ENCODE measurements around the gene PPARA. TPM values are rescaled to one million over a fixed set of nuclear protein-coding genes. Genes with fewer than 3 reads are reported as not detected.

The PPARA gene
- total and polyA plus RNA-seq, 2 donors (not counting 3 experiments of a cell fraction or from before 2014, with no cell fraction given) = 3.1 to 10.7 TPM

DNA sequence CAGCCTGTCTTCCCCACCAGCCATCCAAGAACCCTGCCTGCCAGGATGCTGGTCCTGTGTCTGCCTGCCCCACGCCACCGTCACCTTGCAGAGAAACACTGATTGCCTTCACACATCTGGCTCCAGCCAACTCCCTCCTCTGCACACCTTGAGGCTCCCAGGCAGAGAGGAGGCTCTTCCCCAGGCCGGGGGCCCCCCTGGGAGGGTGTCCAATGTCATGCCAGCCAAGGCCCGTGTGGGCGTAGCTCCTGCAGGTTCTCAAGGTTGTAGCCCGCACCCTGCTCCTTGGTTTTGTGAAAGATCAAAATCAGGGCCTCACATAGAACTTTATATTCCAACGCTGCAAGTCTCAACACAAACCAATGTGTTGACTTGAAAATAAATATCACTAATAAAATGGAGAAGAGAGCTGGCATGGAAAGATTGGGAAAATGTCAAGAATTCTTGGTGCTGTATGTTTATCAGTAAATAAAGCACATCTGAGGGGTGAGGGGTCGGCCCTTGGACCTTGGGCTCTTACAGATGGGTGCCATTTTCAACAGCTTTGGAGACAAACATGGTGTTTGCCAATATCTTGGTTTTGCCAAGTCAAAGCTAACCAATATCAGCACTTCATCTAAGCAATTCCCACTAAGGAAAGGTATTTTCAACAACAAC, 6.7 kb upstream of the PPARA start:
- Histone ChIP-seq H3K9me1 (replicated peaks; ENCODE audit: control insufficient read depth, extremely low read depth, insufficient read depth, low read length) (no peaks in the 10 kb centered on the region), H3K9me3 (replicated peaks; ENCODE audit: control insufficient read depth, insufficient read depth, low read length) (no peaks in the 10 kb centered on the region), H2AFZ (ENCODE audit: low read depth, low read length) (no peak overlapping the region), H3K4me1 (ENCODE audit: control insufficient read depth, extremely low read depth, insufficient read depth, low read length) (no peaks in the 10 kb centered on the region), H3K9ac (replicated peaks; ENCODE audit: extremely low read depth, insufficient read depth, low read length) (no peak overlapping the region), H3K79me2 (ENCODE audit: control insufficient read depth, insufficient read depth, low read length) (no peaks in the 10 kb centered on the region), H3K4me3 (replicated peaks in 1 of 3; ENCODE audit: insufficient read depth in 1 of 3, low read depth in 1 of 3, low read length in 3 of 3) (no peak overlapping the region), H3K4me2 (ENCODE audit: insufficient read depth, low read length) (no peak overlapping the region), H3K27ac (ENCODE audit: insufficient read depth, low read depth, low read length) (no peak overlapping the region), H4K20me1 (replicated peaks; ENCODE audit: control insufficient read depth, extremely low read depth, insufficient read depth, low read length) (no peaks in the 10 kb centered on the region), H3K36me3 (ENCODE audit: control insufficient read depth in 2 of 2, extremely low read depth in 1 of 2, insufficient read depth in 2 of 2, low read length in 2 of 2) (no peaks in the 10 kb centered on the region), H3K27me3 (ENCODE audit: control insufficient read depth in 2 of 2, insufficient read depth in 2 of 2, low read length in 2 of 2) (peaks cover 7 to 18% of the 10 kb centered on the region in 2 experiments)
- BruUV-seq (replicated peaks) = no TSS peak
- CTCF ChIA-PET = no interaction called here
- dilution Hi-C loops (cut with MboI; ENCODE audit: extremely low pct_ligation_motif_present, low sequenced_read_pairs) = no loop called here
- FAIRE-seq (no peak), DNase-seq (ENCODE audit: low read depth, low spot score) (no peak)
- TF ChIP-seq FOS (IDR thresholded peaks at IDR 0.05; ENCODE audit: borderline replicate concordance, insufficient read depth, low read length) (no peak), EZH2 (IDR thresholded peaks at IDR 0.05; ENCODE audit: borderline replicate concordance, low read depth, low read length, severe bottlenecking) (no peak), GATA2 (IDR thresholded peaks at IDR 0.05; ENCODE audit: insufficient read depth, insufficient read length, low read depth, low read length) (no peak), JUN (IDR thresholded peaks at IDR 0.05; ENCODE audit: borderline replicate concordance, insufficient read depth, insufficient read length, low read depth) (no peak), MYC (IDR thresholded peaks at IDR 0.05; ENCODE audit: low read depth, low read length) (no peak), POLR2A (IDR thresholded peaks at IDR 0.05; ENCODE audit: low read depth, low read length) (no peak), POLR2AphosphoS5 (IDR thresholded peaks at IDR 0.05; ENCODE audit: insufficient read depth, low read depth, low read length) (no peak)
- TF ChIP-seq, protein P1, sequence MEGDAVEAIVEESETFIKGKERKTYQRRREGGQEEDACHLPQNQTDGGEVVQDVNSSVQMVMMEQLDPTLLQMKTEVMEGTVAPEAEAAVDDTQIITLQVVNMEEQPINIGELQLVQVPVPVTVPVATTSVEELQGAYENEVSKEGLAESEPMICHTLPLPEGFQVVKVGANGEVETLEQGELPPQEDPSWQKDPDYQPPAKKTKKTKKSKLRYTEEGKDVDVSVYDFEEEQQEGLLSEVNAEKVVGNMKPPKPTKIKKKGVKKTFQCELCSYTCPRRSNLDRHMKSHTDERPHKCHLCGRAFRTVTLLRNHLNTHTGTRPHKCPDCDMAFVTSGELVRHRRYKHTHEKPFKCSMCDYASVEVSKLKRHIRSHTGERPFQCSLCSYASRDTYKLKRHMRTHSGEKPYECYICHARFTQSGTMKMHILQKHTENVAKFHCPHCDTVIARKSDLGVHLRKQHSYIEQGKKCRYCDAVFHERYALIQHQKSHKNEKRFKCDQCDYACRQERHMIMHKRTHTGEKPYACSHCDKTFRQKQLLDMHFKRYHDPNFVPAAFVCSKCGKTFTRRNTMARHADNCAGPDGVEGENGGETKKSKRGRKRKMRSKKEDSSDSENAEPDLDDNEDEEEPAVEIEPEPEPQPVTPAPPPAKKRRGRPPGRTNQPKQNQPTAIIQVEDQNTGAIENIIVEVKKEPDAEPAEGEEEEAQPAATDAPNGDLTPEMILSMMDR (IDR thresholded peaks at IDR 0.05; ENCODE audit: extremely low read depth in 1 of 2, insufficient read depth in 1 of 2, low read depth in 1 of 2, low read length in 2 of 2) = no peak
- TF ChIP-seq, protein P2, sequence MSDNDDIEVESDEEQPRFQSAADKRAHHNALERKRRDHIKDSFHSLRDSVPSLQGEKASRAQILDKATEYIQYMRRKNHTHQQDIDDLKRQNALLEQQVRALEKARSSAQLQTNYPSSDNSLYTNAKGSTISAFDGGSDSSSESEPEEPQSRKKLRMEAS (IDR thresholded peaks at IDR 0.05; ENCODE audit: insufficient read depth, insufficient read length) = no peak
- intact Hi-C loops (cut with micrococcal nuclease) = no loop called here
- POLR2A ChIA-PET = no interaction called here
